Right lobe of liver (tissue), 6 donors: ENCODE results near the gene RALBP1. TPM values are rescaled to one million over a fixed set of nuclear protein-coding genes. Genes with fewer than 3 reads are reported as not detected.

Experiments used
- ATAC-seq, 4 donors: fragments of 200-7000 bp; cut with Tn5 transposase; one replicate each; pipeline ENCODE4 v1.9.1; 2020; ENCODE audit warnings: mild to moderate bottlenecking in 4 of 4, moderate library complexity in 4 of 4
- DNase-seq, 3 donors: peaks; one replicate each; pipeline ENCODE4 v3.0.0-alpha.2; 2020
- H3K27ac ChIP-seq, 3 donors: fragments of 200-600 bp; one replicate each; pipeline ENCODE4 v1.8.0; 2022
- H3K27me3 ChIP-seq, 2 donors: fragments of 200-600 bp; one replicate each; pipeline ENCODE4 v1.8.0; 2022
- H3K36me3 ChIP-seq, 4 donors: fragments of 200-600 bp; sonication (generic) in 1 of 4; one replicate each; pipeline versions ENCODE4 v1.5.1 to v1.8.0; 2017 to 2022; ENCODE audit warnings: control low read depth in 1 of 4
- H3K4me1 ChIP-seq, 4 donors: fragments of 200-600 bp; sonication (generic) in 1 of 4; one replicate each; pipeline versions ENCODE4 v1.5.1 to v1.8.0; 2017 to 2022; ENCODE audit warnings: control low read depth in 1 of 4
- H3K4me3 ChIP-seq, 3 donors: fragments of 200-600 bp; one replicate each; pipeline ENCODE4 v1.8.0; 2022
- H3K9me3 ChIP-seq, 4 donors: fragments of 200-600 bp; sonication (generic) in 1 of 4; one replicate each; pipeline versions ENCODE4 v1.5.1 to v1.8.0; 2017 to 2022; ENCODE audit warnings: control low read depth in 1 of 4
- POLR2A ChIP-seq: fragments of 450-650 bp; IDR thresholded peaks from one replicate; pipeline ENCODE4 v1.6.1; 2017; ENCODE audit warnings: antibody characterized with exemption, mild to moderate bottlenecking
- WGBS: methylation state at CpG from one replicate; pipeline ENCODE4 v1.1.6; 2018; ENCODE audit warnings: low coverage, low lambda C conversion rate; ENCODE audit not compliant: insufficient coverage; ENCODE audit errors: missing lambda C conversion rate; 5-methylcytosine and 5-hydroxymethylcytosine counted together
- intact Hi-C, 2 donors: fragments of 100-400 bp; cut with DNase I; formaldehyde crosslinking; loops; one replicate each; pipeline versions ENCODE4 v1.11.2 to v1.14.1; 2022
- total RNA-seq, 6 experiments: library from RNA; depleted of rRNA in 2 of 6; stranded (reverse); fragments of >200 nt in 2 of 6; fragmentation: NEBNext Ultra II Directional in 3 of 6; extraction: Animal tissue kit (Norgen Biotek cat#: 25700) in 3 of 6; gene quantifications; one replicate each; pipeline versions ENCODE4 v1.1.0 to v1.2.4, GENCODE V29; 2016 to 2023
- TF ChIP-seq, protein P1 (sequence below), 4 donors: fragments of 200-600 bp in 3 of 4; fragments of 450-650 bp in 1 of 4; IDR thresholded peaks; one replicate each; pipeline versions ENCODE4 v1.5.1 to v1.8.0; 2016 to 2022; ENCODE audit warnings: antibody characterized with exemption in 4 of 4, mild to moderate bottlenecking in 2 of 4
- donor health status: DM: no; HTN: yes; CAD: no.
- donor health status: DM: no; HTN: no; CAD: no.
- donor health status: DM: no; HTN: no; CAD: no.
- donor health status: DM: no; HTN: yes; CAD: no.
- donor health status: DM: no; HTN: yes; CAD: no.

Gene RALBP1
- total RNA-seq, 6 experiments from 2014 or later: 16.3 to 35.9 (median 21.5) TPM

DNA sequence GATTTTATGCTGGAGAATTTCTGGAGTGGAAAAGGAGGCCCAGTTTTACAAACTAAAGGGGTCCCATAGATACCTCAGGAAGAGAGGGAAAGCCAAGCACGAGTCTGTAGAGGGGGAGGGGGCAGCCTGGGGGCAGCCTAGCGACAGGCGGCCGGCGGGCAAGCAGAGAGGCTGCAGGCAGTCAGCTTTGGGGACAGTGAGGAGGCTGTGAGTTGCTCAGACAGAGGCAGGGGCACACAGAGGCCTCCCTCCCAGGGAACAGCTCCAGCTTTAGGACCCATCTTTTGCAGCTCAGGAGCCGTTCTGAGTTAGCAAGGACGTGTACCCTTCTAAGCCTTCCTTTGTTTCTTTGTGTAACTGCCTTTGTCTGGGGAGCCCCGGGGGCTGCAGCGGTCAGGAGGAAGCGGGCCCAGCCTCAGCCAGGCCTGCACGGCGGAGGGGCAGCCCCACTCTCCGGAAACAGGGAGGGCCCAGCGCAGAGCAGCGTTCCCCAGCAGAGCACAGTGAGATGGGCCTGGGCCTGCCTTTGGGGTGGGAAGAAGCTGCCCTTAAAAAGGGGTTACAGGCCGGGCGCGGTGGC, 41.1 kb upstream of the RALBP1 start:
- DNase-seq (no peak), ATAC-seq (peak in 1 of 4 donors; percentile 23)
- Histone ChIP-seq H3K27me3 (no peaks in the 10 kb centered on the region), H3K36me3 (no peaks in the 10 kb centered on the region), H3K27ac (no peak overlapping the region), H3K9me3 (no peaks in the 10 kb centered on the region), H3K4me3 (no peak overlapping the region), H3K4me1 (no peaks in the 10 kb centered on the region)
- 51% methylated on average over 12 of the region's 18 CpGs for WGBS
- intact Hi-C loops: no loop called here
- no peak for TF ChIP-seq POLR2A
- TF ChIP-seq, protein P1, sequence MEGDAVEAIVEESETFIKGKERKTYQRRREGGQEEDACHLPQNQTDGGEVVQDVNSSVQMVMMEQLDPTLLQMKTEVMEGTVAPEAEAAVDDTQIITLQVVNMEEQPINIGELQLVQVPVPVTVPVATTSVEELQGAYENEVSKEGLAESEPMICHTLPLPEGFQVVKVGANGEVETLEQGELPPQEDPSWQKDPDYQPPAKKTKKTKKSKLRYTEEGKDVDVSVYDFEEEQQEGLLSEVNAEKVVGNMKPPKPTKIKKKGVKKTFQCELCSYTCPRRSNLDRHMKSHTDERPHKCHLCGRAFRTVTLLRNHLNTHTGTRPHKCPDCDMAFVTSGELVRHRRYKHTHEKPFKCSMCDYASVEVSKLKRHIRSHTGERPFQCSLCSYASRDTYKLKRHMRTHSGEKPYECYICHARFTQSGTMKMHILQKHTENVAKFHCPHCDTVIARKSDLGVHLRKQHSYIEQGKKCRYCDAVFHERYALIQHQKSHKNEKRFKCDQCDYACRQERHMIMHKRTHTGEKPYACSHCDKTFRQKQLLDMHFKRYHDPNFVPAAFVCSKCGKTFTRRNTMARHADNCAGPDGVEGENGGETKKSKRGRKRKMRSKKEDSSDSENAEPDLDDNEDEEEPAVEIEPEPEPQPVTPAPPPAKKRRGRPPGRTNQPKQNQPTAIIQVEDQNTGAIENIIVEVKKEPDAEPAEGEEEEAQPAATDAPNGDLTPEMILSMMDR (IDR thresholded peaks at IDR 0.05): no peak

DNA sequence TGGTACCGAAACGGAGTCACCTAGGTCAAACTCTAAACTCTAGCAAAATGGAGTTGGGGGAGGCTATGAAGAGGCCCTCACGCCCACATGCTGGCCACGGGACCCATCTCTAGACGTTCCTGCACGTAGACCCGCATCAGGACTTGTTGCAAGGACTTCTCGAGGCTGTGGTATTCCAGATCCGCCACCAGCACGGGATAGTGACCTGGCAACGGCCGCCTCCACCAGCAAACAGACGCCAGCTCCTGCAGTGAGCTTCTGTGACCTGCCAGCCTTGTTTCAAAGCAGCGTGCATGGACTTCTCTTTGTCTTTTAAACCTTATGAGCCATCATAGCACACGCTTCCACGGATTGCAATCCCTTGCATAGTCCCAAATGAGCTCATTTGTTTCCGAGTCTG, 40.3 kb upstream of the RALBP1 start:
- no peak for DNase-seq
- Histone ChIP-seq H3K4me1 (no peaks in the 10 kb centered on the region), H3K27me3 (no peaks in the 10 kb centered on the region), H3K27ac (no peak overlapping the region), H3K36me3 (no peaks in the 10 kb centered on the region), H3K9me3 (no peaks in the 10 kb centered on the region), H3K4me3 (no peak overlapping the region)
- TF ChIP-seq, protein P1 (IDR thresholded peaks at IDR 0.05): no peak
- TF ChIP-seq POLR2A: no peak
- 81% methylated on average over 4 of the region's 17 CpGs for WGBS
- no peak for ATAC-seq
- intact Hi-C loops: no loop called here

DNA sequence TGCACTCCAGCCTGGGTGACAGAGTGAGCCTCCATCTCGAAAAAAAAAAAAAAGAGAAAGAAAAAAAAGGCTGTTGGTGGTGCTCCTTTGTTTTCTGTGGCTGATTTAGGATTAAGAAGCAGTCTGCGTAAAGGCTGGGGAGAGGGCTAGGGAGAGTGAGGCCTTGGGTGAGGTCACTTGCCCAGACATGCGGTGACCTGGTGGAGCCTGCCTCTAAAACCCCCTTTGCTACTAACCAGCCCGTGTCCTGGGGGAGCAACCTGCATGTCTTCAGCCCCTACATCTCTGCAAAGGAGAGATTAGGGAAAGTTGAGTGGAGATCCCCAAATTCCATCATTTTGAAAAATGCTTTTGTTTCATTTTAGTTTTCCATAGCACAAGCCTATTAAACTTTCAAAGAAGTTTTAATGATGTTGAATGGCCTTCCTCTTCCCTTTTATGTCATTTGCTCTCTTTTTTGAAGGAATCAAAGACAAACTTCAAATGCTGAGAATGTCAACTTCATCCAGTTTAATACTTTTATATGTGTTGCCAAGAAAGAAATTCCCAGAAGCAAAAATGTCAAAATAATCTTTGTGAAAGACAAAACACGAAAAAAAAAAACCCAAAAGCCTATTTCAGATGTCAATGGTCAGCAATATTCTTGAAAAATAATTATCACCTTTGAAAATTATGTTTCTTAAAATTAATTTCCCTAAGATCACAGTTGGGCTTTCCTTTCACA, 38.9 kb upstream of the RALBP1 start:
- H3K27ac ChIP-seq: no peak overlapping the region
- intact Hi-C loops: no loop called here
- ATAC-seq (no peak), DNase-seq (no peak)
- H3K36me3 ChIP-seq: no peaks in the 10 kb centered on the region
- no peak overlapping the region for H3K4me3 ChIP-seq
- no peaks in the 10 kb centered on the region for H3K27me3 ChIP-seq
- H3K4me1 ChIP-seq: no peaks in the 10 kb centered on the region
- H3K9me3 ChIP-seq: no peaks in the 10 kb centered on the region
- TF ChIP-seq, protein P1 (IDR thresholded peaks at IDR 0.05): no peak
- TF ChIP-seq POLR2A: no peak
- WGBS: 53% methylated on average over 5 of the region's 5 CpGs

DNA sequence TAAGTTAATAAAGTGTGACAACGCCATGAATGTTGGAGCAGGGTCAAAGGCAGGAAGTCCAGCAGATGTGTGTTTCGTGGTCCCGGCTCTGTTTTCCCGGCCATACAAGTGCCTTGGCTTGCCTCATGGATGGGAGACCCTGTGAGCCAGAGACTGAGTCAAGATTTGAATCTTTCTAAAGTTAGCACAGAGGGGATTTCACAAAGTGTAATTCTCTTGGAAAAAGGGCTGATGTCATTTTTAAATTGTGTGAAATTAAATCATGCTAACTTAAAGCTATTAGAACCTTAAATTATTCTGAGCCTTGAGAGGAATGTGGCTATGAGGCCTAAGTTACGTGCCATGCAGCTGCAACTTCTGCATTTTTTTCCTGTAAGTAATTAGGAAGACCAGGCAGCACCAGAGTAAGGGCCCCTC, 38.3 kb upstream of the RALBP1 start:
- Histone ChIP-seq H3K4me3 (no peak overlapping the region), H3K27ac (no peak overlapping the region), H3K4me1 (no peaks in the 10 kb centered on the region), H3K9me3 (no peaks in the 10 kb centered on the region), H3K27me3 (no peaks in the 10 kb centered on the region), H3K36me3 (no peaks in the 10 kb centered on the region)
- WGBS: 55% methylated on average over 5 of the region's 5 CpGs
- ATAC-seq (no peak), DNase-seq (no peak)
- TF ChIP-seq, protein P1 (IDR thresholded peaks at IDR 0.05): no peak
- TF ChIP-seq POLR2A: no peak
- intact Hi-C loops: no loop called here
